Activated T-cell treated with anti-CD3 and anti-CD28 coated beads, Interleukin-2, amount 50 U/mL, for 48 hours (primary cell): ENCODE data around the gene MGAT4B.
"Not testable (repeated sequence)": the region's sequence is repeated elsewhere in the genome, so short reads cannot be mapped to it uniquely, and the experiment has no call there.

Experiments used
- DNase-seq, 2 experiments: peaks; one replicate each; pipeline ENCODE4 v3.0.0-alpha.2; 2020

Gene MGAT4B

GRCh38 chr5:179794171-179794570, 12.5 kb downstream of the MGAT4B start:
- DNase-seq: no peak

- DNase-seq: peak in 1 of 2 experiments; percentile 43
Measured at GRCh38 chr5:179793468-179794139, 13.1 kb downstream of the MGAT4B start, which contains the start of gene LTC4S. LTC4S (plus strand) TSS chr5:179793986; CDS start chr5:179794081, 95 bp downstream.

GRCh38 chr5:179792612-179793467, 13.8 kb downstream of the MGAT4B start:
- DNase-seq: no peak

GRCh38 chr5:179791881-179792611, 14.6 kb downstream of the MGAT4B start:
- DNase-seq: no peak

GRCh38 chr5:179789278-179789677, 17.4 kb downstream of the MGAT4B start:
- DNase-seq: not testable (repeated sequence)

GRCh38 chr5:179788193-179788854, 18.3 kb downstream of the MGAT4B start:
- DNase-seq: no peak

GRCh38 chr5:179786861-179787260, 19.8 kb downstream of the MGAT4B start:
- DNase-seq: no peak

- no peak for DNase-seq
Measured at GRCh38 chr5:179783128-179783527, 23.5 kb downstream of the MGAT4B start.

GRCh38 chr5:179781846-179782245, 24.8 kb downstream of the MGAT4B start:
- DNase-seq: no peak

- no peak for DNase-seq
Measured at GRCh38 chr5:179780362-179780761, 26.3 kb downstream of the MGAT4B start.

- DNase-seq: no peak
Measured at GRCh38 chr5:179779826-179780225, 26.8 kb downstream of the MGAT4B start.

- DNase-seq: no peak
Measured at GRCh38 chr5:179778591-179778990, 28.1 kb downstream of the MGAT4B start.

- no peak for DNase-seq
Measured at GRCh38 chr5:179777909-179778308, 28.8 kb downstream of the MGAT4B start.

- DNase-seq: no peak
Measured at GRCh38 chr5:179777456-179777855, 29.2 kb downstream of the MGAT4B start.

GRCh38 chr5:179776411-179776938, 30.2 kb downstream of the MGAT4B start:
- DNase-seq: no peak

- no peak for DNase-seq
Measured at GRCh38 chr5:179774442-179774841, 32.2 kb downstream of the MGAT4B start.

- DNase-seq: no peak
Measured at GRCh38 chr5:179773686-179774040, 33.0 kb downstream of the MGAT4B start.

GRCh38 chr5:179772351-179772750, 34.3 kb downstream of the MGAT4B start:
- DNase-seq: no peak

- DNase-seq: no peak
Measured at GRCh38 chr5:179771311-179771895, 35.3 kb downstream of the MGAT4B start.

- DNase-seq: no peak
Measured at GRCh38 chr5:179769796-179770195, 36.9 kb downstream of the MGAT4B start.

GRCh38 chr5:179769271-179769670, 37.4 kb downstream of the MGAT4B start:
- DNase-seq: no peak
